Heart right ventricle (tissue), 16 donors: ENCODE data around the gene EDC3. TPM values are rescaled to one million over a fixed set of nuclear protein-coding genes. Genes with fewer than 3 reads are reported as not detected.

Experiments used
- ATAC-seq, 8 donors: fragments of 200-7000 bp; cut with Tn5 transposase; one replicate each; pipeline ENCODE4 v1.9.1; 2020; ENCODE audit warnings: mild to moderate bottlenecking in 8 of 8, moderate library complexity in 8 of 8, moderate number of reproducible peaks in 1 of 8
- DNase-seq, 2 donors: peaks; one replicate each; pipeline ENCODE4 v3.0.0-alpha.2; 2020
- H3K27ac ChIP-seq, 10 donors: fragments of 200-600 bp; sonication (generic) in 2 of 10; one replicate each; pipeline versions ENCODE4 v1.5.0 to v1.8.0; 2020 to 2022; ENCODE audit warnings: mild to moderate bottlenecking in 3 of 10
- H3K27me3 ChIP-seq, 7 donors: fragments of 200-600 bp; one replicate each; pipeline ENCODE4 v1.8.0; 2021 to 2022; ENCODE audit warnings: mild to moderate bottlenecking in 2 of 7
- H3K36me3 ChIP-seq, 9 donors: fragments of 200-600 bp; sonication (generic) in 1 of 9; one replicate each; pipeline versions ENCODE4 v1.5.0 to v1.8.0; 2020 to 2022; ENCODE audit warnings: mild to moderate bottlenecking in 2 of 9
- H3K4me1 ChIP-seq, 9 donors: fragments of 200-600 bp; sonication (generic) in 1 of 9; one replicate each; pipeline versions ENCODE4 v1.5.0 to v1.8.0; 2020 to 2022; ENCODE audit warnings: mild to moderate bottlenecking in 4 of 9
- H3K4me3 ChIP-seq, 10 donors: fragments of 200-600 bp; sonication (generic) in 2 of 10; one replicate each; pipeline versions ENCODE4 v1.5.0 to v1.8.0; 2020 to 2022; ENCODE audit warnings: mild to moderate bottlenecking in 7 of 10, moderate library complexity in 2 of 10
- H3K9me3 ChIP-seq, 11 donors: fragments of 200-600 bp in 10 of 11; sonication (generic) in 2 of 11; one replicate each; pipeline versions ENCODE4 v1.5.0 to v1.8.0; 2013 to 2022; ENCODE audit warnings: mild to moderate bottlenecking in 2 of 11, control low read depth in 1 of 11, moderate library complexity in 1 of 11
- CTCF ChIP-seq, 9 donors: fragments of 200-600 bp; sonication (generic) in 2 of 9; IDR thresholded peaks; one replicate each; pipeline versions ENCODE4 v1.5.0 to v1.8.0; 2021 to 2022; ENCODE audit warnings: antibody characterized with exemption in 9 of 9, mild to moderate bottlenecking in 5 of 9, moderate library complexity in 1 of 9
- WGBS, 2 donors: extraction: QIAGEN DNeasy Blood & Tissue Kit; methylation state at CpG; one replicate each; pipeline ENCODE4 v1.1.7; 2013; ENCODE audit warnings: inconsistent platforms in 1 of 2; 5-methylcytosine and 5-hydroxymethylcytosine counted together
- intact Hi-C, 10 donors: fragments of 100-400 bp; cut with DNase I; formaldehyde crosslinking; loops; one replicate each; pipeline versions ENCODE4 v1.11.1 to v1.14.2; 2022
- polyA plus RNA-seq, 2 donors: library from polyadenylated mRNA; stranded (reverse); fragments of 200-250 nt; gene quantifications; one replicate each; pipeline ENCODE4 v1.2.3, GENCODE V29; 2013
- total RNA-seq, 10 donors: library from RNA; stranded (reverse); fragmentation: NEBNext Ultra II Directional in 3 of 10; extraction: Animal tissue kit (Norgen Biotek cat#: 25700) in 3 of 10; gene quantifications; one replicate each; pipeline versions ENCODE4 v1.2.1 to v1.2.4, GENCODE V29; 2021 to 2023
- donor health status: Arrhythmogenic right ventricular cardiomyopathy.
- donor health status: ischemic (EF 13 %, LVEDD 7.1; RV severe dilation, severe dysfunction).
- donor health status: healthy with polysubstance abuse.
- donor health status: DM: no; HTN: yes; CAD: no.
- donor health status: DM: no; HTN: no; CAD: no.
- donor health status: ischemic (EF 25% LVEDD 6.9; RV normal size, moderate dysfunction).
- donor health status: ischemic (EF 25% LVEDD 5.7; RV mildly dilated, moderate dysfunction).
- donor health status: healthy.
- donor health status: DM: yes; HTN: yes; CAD: no.
- donor health status: Ischemic cardiomyopathy.
- donor health status: ischemic (EF 35%, LVEDD 5.7; RV mildly dilated, moderate dysfunction).
- donor health status: nonischemic (EF 11% LVEDD 7.7; RV severe dilation, severe dysfunction).
- donor health status: DM: yes; HTN: yes; CAD: no.
- donor health status: PGD.
- donor health status: ischemic (EF 29% LVEDD 5.4; RV normal size, mild dysfunction).
- donor health status: nonischemic (EF 23%, LVEDD 6.1; RV moderate dilation, normal function).

EDC3 gene
- total and polyA plus RNA-seq, 12 donors: 10.4 to 18.1 (median 15.5) TPM

GRCh38 chr15:74625693-74626092 lies 70.1 kb downstream of the EDC3 start:
- DNase-seq: no peak
- WGBS, 2 donors: 83 to 85% methylated on average over 6 of the region's 6 CpGs
- H3K27ac ChIP-seq: no peak overlapping the region
- intact Hi-C loops: no loop called here
- H3K9me3 ChIP-seq: no peaks in the 10 kb centered on the region
- no peaks in the 10 kb centered on the region for H3K27me3 ChIP-seq
- H3K4me1 ChIP-seq: peaks cover 0 to 28% (median 15%) of the 10 kb centered on the region in 9 donors
- no peak overlapping the region for H3K4me3 ChIP-seq
- peaks cover 12 to 100% (median 90%) of the 10 kb centered on the region in 9 donors for H3K36me3 ChIP-seq
- TF ChIP-seq CTCF (IDR thresholded peaks at IDR 0.05): no peak
- no peak for ATAC-seq

GRCh38 chr15:74624020-74624602 lies 71.7 kb downstream of the EDC3 start:
- ATAC-seq (no peak), DNase-seq (no peak)
- TF ChIP-seq CTCF (IDR thresholded peaks at IDR 0.05): no peak
- H3K9me3 ChIP-seq: no peaks in the 10 kb centered on the region
- no peaks in the 10 kb centered on the region for H3K27me3 ChIP-seq
- H3K27ac ChIP-seq: no peak overlapping the region
- peaks cover 12 to 100% (median 90%) of the 10 kb centered on the region in 9 donors for H3K36me3 ChIP-seq
- intact Hi-C loops: loop anchor here in 1 of 10 donors (5.0 kb wide), 1 partner anchor 252 kb away; no protein-coding TSS in a partner anchor
- peaks cover 0 to 44% (median 21%) of the 10 kb centered on the region in 9 donors for H3K4me1 ChIP-seq
- 82 to 87% methylated on average over 7 of the region's 7 CpGs for WGBS, 2 donors
- no peak overlapping the region for H3K4me3 ChIP-seq

GRCh38 chr15:74622758-74623157 lies 73.1 kb downstream of the EDC3 start:
- Histone ChIP-seq H3K4me3 (no peak overlapping the region), H3K36me3 (peaks cover 12 to 93% (median 77%) of the 10 kb centered on the region in 9 donors), H3K27me3 (no peaks in the 10 kb centered on the region), H3K4me1 (peaks cover 6 to 55% (median 35%) of the 10 kb centered on the region in 9 donors), H3K27ac (no peak overlapping the region), H3K9me3 (no peaks in the 10 kb centered on the region)
- ATAC-seq: no peak
- intact Hi-C loops: loop anchor here in 1 of 10 donors (5.0 kb wide), 1 partner anchor 250 kb away; no protein-coding TSS in a partner anchor
- no peak for DNase-seq
- TF ChIP-seq CTCF (IDR thresholded peaks at IDR 0.05): no peak
- 87 to 94% methylated on average over 3 of the region's 3 CpGs for WGBS, 2 donors

- Histone ChIP-seq H3K27me3 (no peaks in the 10 kb centered on the region), H3K4me1 (peaks cover 12 to 55% (median 39%) of the 10 kb centered on the region in 9 donors), H3K27ac (no peak overlapping the region), H3K36me3 (peaks cover 12 to 84% (median 69%) of the 10 kb centered on the region in 9 donors), H3K4me3 (no peak overlapping the region), H3K9me3 (no peaks in the 10 kb centered on the region)
- WGBS, 2 donors: 88 to 90% methylated on average over 21 of the region's 21 CpGs
- DNase-seq: no peak
- no peak for TF ChIP-seq CTCF (IDR thresholded peaks at IDR 0.05)
- no peak for ATAC-seq
- intact Hi-C loops: loop anchor here in 1 of 10 donors (5.0 kb wide), 1 partner anchor 250 kb away; no protein-coding TSS in a partner anchor
These were observed 73.9 kb downstream of the EDC3 start for GRCh38 chr15:74621936-74622335.
